Measurements from ENCODE around the gene ALDH1A3. TPM values are rescaled to one million over a fixed set of nuclear protein-coding genes. Genes with fewer than 3 reads are reported as not detected.
A peak's percentile ranks its signal among the peaks of the same experiment; 100 is the strongest.

Gene ALDH1A3
- total RNA-seq, 1 donor = 54.6 TPM

DNA sequence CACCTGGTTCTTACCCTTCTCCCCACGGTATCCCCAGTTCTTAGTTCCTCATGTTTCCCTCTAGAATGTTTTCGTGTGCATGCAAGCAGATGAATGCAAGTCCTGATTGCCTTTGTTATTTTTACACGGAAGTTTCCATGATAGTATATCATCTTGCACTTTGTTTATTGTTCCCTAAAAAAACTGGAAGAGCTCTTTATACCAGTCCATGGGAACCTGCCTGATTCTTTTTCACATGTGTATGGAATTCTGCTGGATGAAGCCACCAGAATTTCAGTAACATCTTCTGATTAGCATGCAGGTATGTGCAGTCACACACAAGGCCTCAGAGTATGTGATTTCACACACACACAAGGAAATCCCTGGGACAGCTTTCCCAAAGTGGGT, 23.5 kb downstream of the ALDH1A3 start:
- no peak overlapping the region for H3K27ac ChIP-seq (ENCODE audit: low read depth, low read length)
- H3K36me3 ChIP-seq (ENCODE audit: insufficient read depth, low read length) = no peaks in the 10 kb centered on the region
- H4K20me1 ChIP-seq (ENCODE audit: insufficient read depth, low read length) = no peaks in the 10 kb centered on the region
- no peak for DNase-seq (ENCODE audit: insufficient read length, low spot score, missing footprints)
- H3K79me2 ChIP-seq (ENCODE audit: insufficient read depth, low read length) = no peaks in the 10 kb centered on the region
- H2AFZ ChIP-seq (ENCODE audit: low read length) = no peak overlapping the region
- H3K9me3 ChIP-seq (ENCODE audit: low read depth, low read length) = no peaks in the 10 kb centered on the region
- H3K4me3 ChIP-seq (ENCODE audit: insufficient read depth, low read length) = no peak overlapping the region
- TF ChIP-seq, protein P1, sequence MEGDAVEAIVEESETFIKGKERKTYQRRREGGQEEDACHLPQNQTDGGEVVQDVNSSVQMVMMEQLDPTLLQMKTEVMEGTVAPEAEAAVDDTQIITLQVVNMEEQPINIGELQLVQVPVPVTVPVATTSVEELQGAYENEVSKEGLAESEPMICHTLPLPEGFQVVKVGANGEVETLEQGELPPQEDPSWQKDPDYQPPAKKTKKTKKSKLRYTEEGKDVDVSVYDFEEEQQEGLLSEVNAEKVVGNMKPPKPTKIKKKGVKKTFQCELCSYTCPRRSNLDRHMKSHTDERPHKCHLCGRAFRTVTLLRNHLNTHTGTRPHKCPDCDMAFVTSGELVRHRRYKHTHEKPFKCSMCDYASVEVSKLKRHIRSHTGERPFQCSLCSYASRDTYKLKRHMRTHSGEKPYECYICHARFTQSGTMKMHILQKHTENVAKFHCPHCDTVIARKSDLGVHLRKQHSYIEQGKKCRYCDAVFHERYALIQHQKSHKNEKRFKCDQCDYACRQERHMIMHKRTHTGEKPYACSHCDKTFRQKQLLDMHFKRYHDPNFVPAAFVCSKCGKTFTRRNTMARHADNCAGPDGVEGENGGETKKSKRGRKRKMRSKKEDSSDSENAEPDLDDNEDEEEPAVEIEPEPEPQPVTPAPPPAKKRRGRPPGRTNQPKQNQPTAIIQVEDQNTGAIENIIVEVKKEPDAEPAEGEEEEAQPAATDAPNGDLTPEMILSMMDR (IDR thresholded peaks at IDR 0.05; ENCODE audit: extremely low read depth, low read depth, low read length) = no peak
- H3K4me1 ChIP-seq (ENCODE audit: insufficient read depth, low read length) = peaks cover 27% of the 10 kb centered on the region
- no peak overlapping the region for H3K4me2 ChIP-seq (ENCODE audit: insufficient read depth, low read length)
- H3K27me3 ChIP-seq (ENCODE audit: insufficient read depth, low read length) = no peaks in the 10 kb centered on the region

DNA sequence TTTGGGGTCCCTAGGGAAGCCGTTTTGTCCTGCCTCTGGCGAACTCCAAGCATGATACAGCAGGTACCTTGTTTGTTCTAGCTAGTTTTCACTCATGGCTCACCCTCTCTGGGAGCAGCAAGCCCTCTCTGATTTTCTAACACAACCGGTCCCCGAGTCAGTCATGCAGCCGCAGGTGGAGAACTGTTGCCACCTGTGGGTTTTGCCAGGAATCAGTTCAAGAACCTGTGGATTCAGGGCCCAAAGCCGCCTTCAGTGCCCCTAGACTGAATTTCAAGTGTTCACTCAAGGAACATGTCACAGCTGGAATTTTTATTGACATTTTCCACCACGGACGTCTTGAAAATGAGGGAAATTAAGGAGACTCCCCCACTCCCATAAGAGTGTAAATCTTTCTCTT, 26.2 kb downstream of the ALDH1A3 start:
- H3K4me3 ChIP-seq (ENCODE audit: insufficient read depth, low read length) = no peak overlapping the region
- H4K20me1 ChIP-seq (ENCODE audit: insufficient read depth, low read length) = no peaks in the 10 kb centered on the region
- peak; percentile 29 for DNase-seq (ENCODE audit: insufficient read length, low spot score, missing footprints)
- H3K4me2 ChIP-seq (ENCODE audit: insufficient read depth, low read length) = no peak overlapping the region
- no peaks in the 10 kb centered on the region for H3K9me3 ChIP-seq (ENCODE audit: low read depth, low read length)
- no peaks in the 10 kb centered on the region for H3K36me3 ChIP-seq (ENCODE audit: insufficient read depth, low read length)
- TF ChIP-seq, protein P1 (IDR thresholded peaks at IDR 0.05; ENCODE audit: extremely low read depth, low read depth, low read length) = no peak
- no peaks in the 10 kb centered on the region for H3K79me2 ChIP-seq (ENCODE audit: insufficient read depth, low read length)
- no peak overlapping the region for H3K27ac ChIP-seq (ENCODE audit: low read depth, low read length)
- no peak overlapping the region for H2AFZ ChIP-seq (ENCODE audit: low read length)
- no peaks in the 10 kb centered on the region for H3K27me3 ChIP-seq (ENCODE audit: insufficient read depth, low read length)
- peaks cover 20% of the 10 kb centered on the region for H3K4me1 ChIP-seq (ENCODE audit: insufficient read depth, low read length)

DNA sequence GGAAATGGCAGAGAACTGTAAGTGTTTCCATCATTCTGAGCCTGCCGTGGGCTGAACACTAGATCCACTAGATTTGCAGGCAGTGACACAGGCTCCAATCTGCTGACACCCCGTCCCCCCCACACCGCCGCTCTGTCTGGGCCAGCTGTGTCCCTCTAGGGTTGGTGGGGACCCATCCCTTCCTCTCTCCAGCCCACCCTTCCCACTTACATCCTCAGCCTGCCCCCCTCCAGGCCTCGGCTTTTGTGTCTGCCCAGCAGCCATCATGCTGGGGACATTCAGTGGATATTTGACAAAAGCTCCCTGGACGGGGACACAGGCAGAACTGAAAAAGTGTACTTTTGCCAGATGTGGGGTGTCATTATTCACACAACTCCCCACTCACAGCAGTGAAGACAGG, 28.8 kb downstream of the ALDH1A3 start:
- H3K79me2 ChIP-seq (ENCODE audit: insufficient read depth, low read length) = no peaks in the 10 kb centered on the region
- H2AFZ ChIP-seq (ENCODE audit: low read length) = no peak overlapping the region
- no peaks in the 10 kb centered on the region for H3K27me3 ChIP-seq (ENCODE audit: insufficient read depth, low read length)
- H3K4me1 ChIP-seq (ENCODE audit: insufficient read depth, low read length) = no peaks in the 10 kb centered on the region
- TF ChIP-seq, protein P1 (IDR thresholded peaks at IDR 0.05; ENCODE audit: extremely low read depth, low read depth, low read length) = no peak
- no peaks in the 10 kb centered on the region for H3K36me3 ChIP-seq (ENCODE audit: insufficient read depth, low read length)
- H3K9me3 ChIP-seq (ENCODE audit: low read depth, low read length) = no peaks in the 10 kb centered on the region
- H3K4me2 ChIP-seq (ENCODE audit: insufficient read depth, low read length) = no peak overlapping the region
- no peaks in the 10 kb centered on the region for H4K20me1 ChIP-seq (ENCODE audit: insufficient read depth, low read length)
- no peak overlapping the region for H3K27ac ChIP-seq (ENCODE audit: low read depth, low read length)
- no peak overlapping the region for H3K4me3 ChIP-seq (ENCODE audit: insufficient read depth, low read length)
- no peak for DNase-seq (ENCODE audit: insufficient read length, low spot score, missing footprints)

DNA sequence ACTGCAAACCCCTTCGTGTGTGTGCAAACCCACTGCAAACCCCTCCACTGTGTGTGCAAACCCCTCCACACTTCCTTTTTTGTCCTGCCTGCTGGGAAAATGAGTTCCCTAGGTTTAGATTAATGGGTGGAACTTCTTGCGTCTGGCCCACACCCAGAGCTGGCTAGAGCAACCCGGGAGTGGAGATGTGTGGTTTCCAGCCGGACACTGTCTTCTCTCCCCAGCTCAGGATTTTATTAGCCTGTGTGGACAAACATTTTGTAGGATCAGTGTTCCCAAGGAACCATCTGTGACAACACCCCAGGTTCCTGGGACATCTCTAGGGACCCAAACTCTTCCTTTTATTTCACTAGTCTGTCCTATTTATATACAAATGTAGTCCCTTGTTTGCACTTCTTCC, 29.9 kb downstream of the ALDH1A3 start:
- H3K4me2 ChIP-seq (ENCODE audit: insufficient read depth, low read length) = no peak overlapping the region

More for the DNA sequence above, 29.9 kb downstream of the ALDH1A3 start:
- no peaks in the 10 kb centered on the region for H3K79me2 ChIP-seq (ENCODE audit: insufficient read depth, low read length)
- no peak overlapping the region for H3K27ac ChIP-seq (ENCODE audit: low read depth, low read length)
- H3K27me3 ChIP-seq (ENCODE audit: insufficient read depth, low read length) = no peaks in the 10 kb centered on the region
- no peak overlapping the region for H2AFZ ChIP-seq (ENCODE audit: low read length)
- H3K9me3 ChIP-seq (ENCODE audit: low read depth, low read length) = no peaks in the 10 kb centered on the region
- TF ChIP-seq, protein P1 (IDR thresholded peaks at IDR 0.05; ENCODE audit: extremely low read depth, low read depth, low read length) = no peak
- no peak overlapping the region for H3K4me3 ChIP-seq (ENCODE audit: insufficient read depth, low read length)
- no peak for DNase-seq (ENCODE audit: insufficient read length, low spot score, missing footprints)
- no peaks in the 10 kb centered on the region for H3K4me1 ChIP-seq (ENCODE audit: insufficient read depth, low read length)
- no peaks in the 10 kb centered on the region for H4K20me1 ChIP-seq (ENCODE audit: insufficient read depth, low read length)
- H3K36me3 ChIP-seq (ENCODE audit: insufficient read depth, low read length) = no peaks in the 10 kb centered on the region
